GM21529 (cell line): ENCODE measurements around the gene KCNN3.
"Not testable (repeated sequence)": the region's sequence is repeated elsewhere in the genome, so short reads cannot be mapped to it uniquely, and the experiment has no call there.

Experiments used
- ATAC-seq: cut with Tn5 transposase; IDR thresholded peaks from one replicate; pipeline ENCODE4 v1.9.1; 2021; ENCODE audit not compliant: unreplicated experiment

KCNN3 gene

GRCh38 chr1:154710106-154710505 lies 160.0 kb downstream of the KCNN3 start:
- no peak for ATAC-seq

GRCh38 chr1:154707901-154708463 lies 162.1 kb downstream of the KCNN3 start:
- ATAC-seq = no peak

- ATAC-seq = no peak
These were observed 163.2 kb downstream of the KCNN3 start for GRCh38 chr1:154706851-154707250.

GRCh38 chr1:154705544-154705943 lies 164.5 kb downstream of the KCNN3 start:
- no peak for ATAC-seq

GRCh38 chr1:154703170-154703569 lies 166.9 kb downstream of the KCNN3 start:
- ATAC-seq = no peak

- no peak for ATAC-seq
These were observed 171.6 kb downstream of the KCNN3 start for GRCh38 chr1:154698320-154699096.

GRCh38 chr1:154697710-154698109 lies 172.4 kb downstream of the KCNN3 start:
- ATAC-seq = no peak

- no peak for ATAC-seq
These were observed 173.6 kb downstream of the KCNN3 start for GRCh38 chr1:154696456-154696855.

- ATAC-seq = no peak
These were observed 174.1 kb downstream of the KCNN3 start for GRCh38 chr1:154695985-154696384.

- ATAC-seq = no peak
These were observed 175.1 kb downstream of the KCNN3 start for GRCh38 chr1:154694995-154695394.

GRCh38 chr1:154689083-154689482 lies 181.0 kb downstream of the KCNN3 start:
- no peak for ATAC-seq

GRCh38 chr1:154686507-154686906 lies 183.6 kb downstream of the KCNN3 start:
- no peak for ATAC-seq

- ATAC-seq = no peak
These were observed 186.3 kb downstream of the KCNN3 start for GRCh38 chr1:154683820-154684219.

- ATAC-seq = no peak
These were observed 187.8 kb downstream of the KCNN3 start for GRCh38 chr1:154682254-154682653.

GRCh38 chr1:154677844-154678243 lies 192.2 kb downstream of the KCNN3 start:
- not testable (repeated sequence) for ATAC-seq

GRCh38 chr1:154676847-154677246 lies 193.2 kb downstream of the KCNN3 start:
- not testable (repeated sequence) for ATAC-seq

GRCh38 chr1:154674456-154674855 lies 195.6 kb downstream of the KCNN3 start:
- not testable (repeated sequence) for ATAC-seq

GRCh38 chr1:154672245-154672644 lies 197.8 kb downstream of the KCNN3 start:
- not testable (repeated sequence) for ATAC-seq

- not testable (repeated sequence) for ATAC-seq
These were observed 198.7 kb downstream of the KCNN3 start for GRCh38 chr1:154671412-154671811.

GRCh38 chr1:154670310-154671270 lies 199.5 kb downstream of the KCNN3 start:
- ATAC-seq = not testable (repeated sequence)

- peak; percentile 59 for ATAC-seq
These were observed 200.4 kb downstream of the KCNN3 start for GRCh38 chr1:154669464-154670282.
